Stimulated activated CD4-positive, alpha-beta T cell treated with anti-CD3 and anti-CD28 coated beads, TNF-alpha, amount 100 ng/mL, for 24 hours (primary cell): Measurements from ENCODE around the gene EXOC8.
A peak's percentile ranks its signal among the peaks of the same experiment; 100 is the strongest.

ENCODE experiments used
- DNase-seq, 3 experiments: peaks; one replicate each; pipeline ENCODE4 v3.0.0-alpha.2; 2020; ENCODE audit warnings: low read depth in 3 of 3

The EXOC8 gene, protein sequence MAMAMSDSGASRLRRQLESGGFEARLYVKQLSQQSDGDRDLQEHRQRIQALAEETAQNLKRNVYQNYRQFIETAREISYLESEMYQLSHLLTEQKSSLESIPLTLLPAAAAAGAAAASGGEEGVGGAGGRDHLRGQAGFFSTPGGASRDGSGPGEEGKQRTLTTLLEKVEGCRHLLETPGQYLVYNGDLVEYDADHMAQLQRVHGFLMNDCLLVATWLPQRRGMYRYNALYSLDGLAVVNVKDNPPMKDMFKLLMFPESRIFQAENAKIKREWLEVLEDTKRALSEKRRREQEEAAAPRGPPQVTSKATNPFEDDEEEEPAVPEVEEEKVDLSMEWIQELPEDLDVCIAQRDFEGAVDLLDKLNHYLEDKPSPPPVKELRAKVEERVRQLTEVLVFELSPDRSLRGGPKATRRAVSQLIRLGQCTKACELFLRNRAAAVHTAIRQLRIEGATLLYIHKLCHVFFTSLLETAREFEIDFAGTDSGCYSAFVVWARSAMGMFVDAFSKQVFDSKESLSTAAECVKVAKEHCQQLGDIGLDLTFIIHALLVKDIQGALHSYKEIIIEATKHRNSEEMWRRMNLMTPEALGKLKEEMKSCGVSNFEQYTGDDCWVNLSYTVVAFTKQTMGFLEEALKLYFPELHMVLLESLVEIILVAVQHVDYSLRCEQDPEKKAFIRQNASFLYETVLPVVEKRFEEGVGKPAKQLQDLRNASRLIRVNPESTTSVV

DNA sequence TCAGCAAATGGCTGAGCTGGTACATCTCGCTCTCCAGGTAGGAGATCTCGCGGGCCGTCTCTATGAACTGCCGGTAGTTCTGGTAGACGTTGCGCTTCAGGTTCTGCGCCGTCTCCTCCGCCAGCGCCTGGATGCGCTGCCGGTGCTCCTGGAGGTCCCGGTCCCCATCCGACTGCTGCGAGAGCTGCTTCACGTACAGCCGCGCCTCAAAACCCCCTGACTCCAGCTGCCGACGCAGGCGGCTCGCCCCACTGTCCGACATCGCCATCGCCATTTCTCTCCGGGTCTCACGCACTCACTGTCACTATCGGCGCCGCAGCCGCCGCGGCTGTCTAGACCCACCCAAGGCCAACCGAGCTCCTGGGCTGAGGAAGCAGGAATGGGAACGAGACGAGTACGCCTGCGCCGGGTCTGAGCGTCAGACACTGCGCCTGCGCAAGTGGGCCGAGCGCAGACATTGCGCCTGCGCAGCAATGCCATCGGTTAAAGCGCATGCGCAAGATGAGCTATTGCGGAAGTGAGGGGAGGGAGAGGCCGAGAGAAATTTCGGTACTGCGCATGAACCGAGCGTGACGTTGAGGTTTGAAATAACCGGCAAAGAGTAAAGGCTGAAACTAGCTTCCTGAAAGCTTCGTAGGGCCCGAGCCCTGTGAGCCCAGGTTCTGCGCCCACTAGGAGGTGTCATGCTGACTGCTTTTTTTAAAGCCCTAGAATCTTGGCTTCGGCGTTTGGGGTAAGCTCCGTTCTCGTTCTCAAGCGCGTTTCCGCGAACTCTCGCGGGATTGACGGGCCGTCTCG is at the start of gene EXOC8:
TSS of gene EXOC8 (minus strand) at position 381 of the 798 bp plus-strand sequence. CDS start at position 274, 107 bp downstream.
- DNase-seq: peak; percentile 94 to 98 (median 96)

DNA sequence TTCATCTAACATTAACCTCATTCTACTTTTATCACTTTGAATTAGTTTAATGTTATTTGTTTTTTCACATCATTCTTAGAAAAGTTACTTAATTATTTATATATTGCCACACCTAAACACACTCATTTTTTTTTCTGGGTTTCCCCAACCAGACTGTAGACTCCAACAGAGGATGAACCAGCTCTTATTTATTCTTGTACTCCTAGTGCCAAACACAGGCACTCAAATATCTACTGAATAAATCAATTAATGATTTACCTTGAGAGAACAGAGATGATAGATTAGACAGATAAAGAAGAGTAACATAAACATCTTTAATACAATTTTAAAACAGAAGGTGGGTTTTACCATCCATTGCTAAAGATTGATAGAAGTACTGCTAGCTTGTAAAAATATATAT is 48.8 kb upstream of the EXOC8 start:
- DNase-seq: no peak

DNA sequence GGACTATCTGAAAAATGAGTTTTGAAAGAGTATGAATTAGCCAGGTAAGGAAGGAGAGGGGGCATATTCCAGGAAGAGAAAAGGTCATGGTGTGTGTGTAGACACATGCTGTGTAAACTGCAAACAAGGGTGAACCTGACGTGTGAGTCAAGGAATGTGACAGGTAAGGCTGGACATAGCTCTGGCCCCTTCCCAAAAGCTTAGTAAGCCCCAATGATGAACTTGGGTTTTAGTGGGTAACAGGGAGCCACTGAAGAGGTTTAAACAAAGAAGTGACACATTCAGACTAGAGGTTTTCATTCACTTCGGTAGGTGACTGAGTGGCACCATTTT is 47.7 kb upstream of the EXOC8 start:
- DNase-seq: no peak

DNA sequence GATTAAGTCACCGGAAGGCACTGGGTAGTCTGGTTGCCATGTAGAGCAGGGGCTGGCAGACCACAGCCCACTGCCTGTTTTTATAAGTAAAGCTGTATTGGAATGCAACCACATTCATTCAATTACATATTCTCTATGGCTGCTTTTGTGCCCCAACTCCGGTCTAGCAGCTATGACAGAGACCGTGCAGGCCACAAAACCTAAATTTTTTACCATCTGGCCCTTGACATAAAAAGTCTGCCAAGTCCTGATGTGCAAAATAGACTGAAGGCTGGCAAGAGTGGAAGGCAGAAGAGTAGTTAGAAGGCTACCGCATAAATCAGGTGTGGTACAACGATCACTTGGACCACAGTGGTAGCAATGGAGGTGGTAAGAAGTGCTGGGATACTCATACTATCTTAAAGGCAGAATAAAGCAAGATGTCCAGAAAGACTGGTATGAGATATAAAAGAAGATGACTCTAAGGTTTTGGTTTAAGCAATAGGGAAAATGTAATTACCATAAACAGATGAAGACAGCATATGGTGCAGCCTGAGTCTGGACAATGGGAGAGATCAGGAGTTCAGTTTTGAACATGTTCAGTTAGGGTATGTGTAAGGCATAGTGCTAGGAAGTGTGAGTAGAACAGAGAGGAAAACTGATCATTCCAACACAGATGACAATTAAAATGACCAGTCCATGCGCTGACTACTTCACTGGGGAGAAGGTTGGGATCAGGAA is 47.2 kb upstream of the EXOC8 start:
- no peak for DNase-seq

DNA sequence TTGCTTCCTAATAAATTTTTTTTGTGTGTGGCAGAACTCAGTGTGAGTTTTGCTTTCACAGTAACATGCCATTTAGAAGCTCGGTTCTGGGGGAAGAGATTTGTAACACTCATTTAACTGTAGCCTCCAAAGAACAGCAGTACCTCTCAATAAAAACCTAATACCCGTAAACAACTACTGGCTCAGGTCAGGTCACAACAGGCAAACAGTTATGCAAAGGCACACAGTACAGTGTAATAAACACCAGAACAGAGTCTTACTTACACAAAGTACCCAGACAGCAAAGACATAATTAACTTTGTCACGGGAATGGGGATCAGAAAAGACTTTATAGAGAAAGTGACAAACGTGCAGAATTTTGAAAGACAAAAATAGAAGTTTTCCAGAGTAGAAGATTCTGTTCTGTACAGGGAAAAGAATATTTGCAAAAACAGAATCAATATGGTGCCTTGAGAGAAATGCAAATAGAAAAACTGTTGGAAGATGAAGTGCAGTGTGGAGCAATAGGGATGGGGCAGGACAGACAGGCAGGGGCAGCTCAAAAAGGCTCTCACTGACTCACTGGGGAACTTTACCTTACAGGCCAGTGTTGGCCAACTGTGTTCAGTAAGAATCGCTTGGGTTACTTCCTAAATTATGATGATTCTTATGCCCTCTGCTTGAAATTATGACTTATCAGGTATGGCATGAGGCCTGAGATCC is 45.7 kb upstream of the EXOC8 start:
- DNase-seq: no peak

DNA sequence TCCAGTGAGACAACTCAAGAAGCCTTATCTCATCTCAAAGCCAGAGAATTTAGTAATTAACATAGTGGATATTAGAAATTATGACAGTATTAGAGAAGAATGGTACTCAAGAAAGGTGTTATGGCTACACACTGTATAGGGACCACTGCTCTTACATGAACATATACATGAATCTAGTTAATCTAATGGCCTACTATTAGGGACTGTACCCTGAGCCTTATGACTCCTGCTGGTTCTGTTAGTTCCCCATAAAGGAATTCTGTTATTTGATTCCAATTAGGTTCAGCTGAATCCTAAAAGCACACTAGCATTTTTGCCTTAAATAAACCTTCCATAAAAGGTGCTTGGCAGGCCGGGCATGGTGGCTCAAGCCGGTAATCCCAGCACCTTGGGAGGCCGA is 44.8 kb upstream of the EXOC8 start:
- no peak for DNase-seq

DNA sequence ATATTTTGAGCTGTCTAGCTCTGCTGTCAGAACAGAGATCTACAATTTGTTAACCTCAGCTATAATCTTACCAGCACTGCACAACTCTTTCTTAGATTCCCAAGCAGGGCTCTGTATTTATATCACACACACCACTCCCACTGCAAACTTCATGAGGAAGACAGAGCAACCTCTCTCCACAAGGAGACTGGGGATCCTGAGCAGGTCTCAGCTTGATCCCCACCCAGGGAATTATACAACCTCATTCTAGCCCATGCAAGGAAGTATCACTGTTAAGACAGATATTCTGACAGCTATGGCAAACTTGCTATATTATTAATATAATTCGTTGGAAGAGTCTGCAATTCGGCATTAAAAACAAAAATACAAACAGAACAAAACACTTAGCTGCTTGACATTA is 44.1 kb upstream of the EXOC8 start:
- no peak for DNase-seq

DNA sequence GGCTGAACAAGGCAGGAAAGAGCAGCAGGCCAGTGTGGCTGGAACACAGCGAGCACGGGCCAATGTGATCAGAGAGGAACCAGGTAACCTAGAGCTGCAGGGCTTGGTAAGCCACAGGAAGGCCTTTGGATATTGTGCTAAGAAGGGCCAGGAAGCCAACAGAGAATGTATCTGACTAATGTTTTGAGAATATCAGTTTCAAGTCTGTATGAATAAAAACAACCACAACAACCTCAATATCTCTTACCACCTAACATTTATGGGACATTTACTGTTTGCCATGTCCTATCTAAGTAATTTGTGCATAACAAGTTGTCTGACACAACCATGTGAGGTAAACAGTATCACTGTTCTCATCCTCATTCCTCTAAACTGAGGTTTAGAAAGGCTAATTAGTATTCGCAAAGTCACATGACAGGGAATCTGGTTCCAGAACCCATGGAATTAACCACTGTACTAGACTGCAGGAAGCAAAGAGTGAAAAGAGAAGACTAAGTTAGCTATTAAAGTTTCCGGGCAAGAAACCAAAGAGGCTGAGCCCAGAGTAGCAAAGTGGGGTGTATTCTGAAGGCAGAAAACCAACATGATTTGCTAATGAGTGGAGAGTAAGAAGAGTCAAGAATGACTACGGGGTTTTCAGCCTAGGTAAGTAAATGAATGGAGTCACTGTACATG is 39.4 kb upstream of the EXOC8 start:
- no peak for DNase-seq

DNA sequence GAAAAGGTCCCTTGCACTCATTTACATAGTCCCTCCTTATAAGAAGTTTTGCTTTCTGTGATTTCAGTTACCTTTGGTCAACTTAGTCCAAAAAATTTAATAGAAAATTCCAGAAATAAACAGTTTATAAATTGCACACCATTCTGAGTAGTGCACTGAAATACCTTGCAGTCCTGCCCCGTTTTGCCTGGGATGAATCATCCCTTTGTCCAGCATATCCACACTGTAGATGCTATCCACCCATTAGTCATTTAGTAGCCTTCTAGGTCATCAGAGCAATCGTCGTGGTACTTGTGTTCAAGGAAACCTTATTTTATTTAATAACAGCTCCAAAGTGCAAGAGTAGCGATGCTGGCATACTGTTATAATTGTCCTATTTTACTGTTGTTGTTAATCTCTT is 38.4 kb upstream of the EXOC8 start:
- DNase-seq: no peak

DNA sequence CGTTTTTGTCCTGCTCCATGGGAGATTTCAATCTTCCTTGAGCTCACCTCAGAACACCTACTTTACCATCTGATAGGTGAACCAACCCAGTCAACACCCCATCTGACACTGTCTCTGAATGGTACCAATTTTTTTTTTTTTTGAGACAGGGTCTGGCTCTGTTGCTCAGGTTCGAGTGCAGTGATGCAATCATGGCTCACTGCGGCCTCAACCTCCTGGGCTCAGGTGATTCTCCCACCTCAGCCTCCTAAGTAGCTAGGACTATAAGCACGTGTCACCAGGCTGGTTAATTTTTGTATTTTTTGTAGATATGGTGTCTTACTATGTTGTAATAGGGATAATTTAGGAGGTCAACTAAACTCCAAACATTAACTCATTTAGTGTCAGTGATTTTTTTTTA is 36.7 kb upstream of the EXOC8 start:
- DNase-seq: no peak

DNA sequence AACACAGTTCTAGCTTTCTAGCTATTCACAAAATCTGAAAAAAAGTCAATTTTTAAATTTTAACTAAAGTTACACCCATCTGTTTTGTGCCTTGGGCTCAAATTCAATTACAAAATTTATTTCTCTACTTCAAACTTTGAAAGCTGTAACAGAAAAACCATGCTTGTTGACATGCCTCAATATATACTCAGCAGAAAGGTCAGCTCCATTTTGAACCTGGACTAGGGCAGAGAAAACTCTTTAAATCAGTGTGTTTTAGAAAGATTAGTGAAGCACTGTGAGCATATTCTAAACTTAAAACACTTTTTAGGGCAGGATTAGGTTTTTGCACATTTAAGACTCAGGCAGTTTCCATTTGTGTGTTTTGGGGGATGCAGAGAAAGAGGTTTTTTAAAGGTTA is 34.8 kb upstream of the EXOC8 start:
- no peak for DNase-seq

DNA sequence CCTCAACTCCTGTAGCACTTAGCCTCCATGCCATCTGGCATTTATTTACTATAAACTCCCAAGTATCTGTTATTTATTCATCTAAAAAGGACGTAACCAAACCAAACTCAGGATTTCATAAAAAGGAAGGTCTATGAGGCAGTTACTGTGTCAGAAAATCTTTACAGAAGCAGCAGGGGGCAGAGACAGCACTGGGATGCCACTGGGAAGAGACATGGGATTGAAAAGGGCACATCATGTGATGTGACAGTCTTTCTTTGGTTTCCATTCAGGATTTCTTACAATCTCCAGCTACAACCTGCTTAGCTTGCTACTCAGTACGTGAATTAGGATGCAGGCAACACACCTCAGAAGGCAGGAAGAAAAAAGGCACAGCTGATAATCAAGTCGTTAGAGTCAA is 31.6 kb upstream of the EXOC8 start:
- DNase-seq: no peak

DNA sequence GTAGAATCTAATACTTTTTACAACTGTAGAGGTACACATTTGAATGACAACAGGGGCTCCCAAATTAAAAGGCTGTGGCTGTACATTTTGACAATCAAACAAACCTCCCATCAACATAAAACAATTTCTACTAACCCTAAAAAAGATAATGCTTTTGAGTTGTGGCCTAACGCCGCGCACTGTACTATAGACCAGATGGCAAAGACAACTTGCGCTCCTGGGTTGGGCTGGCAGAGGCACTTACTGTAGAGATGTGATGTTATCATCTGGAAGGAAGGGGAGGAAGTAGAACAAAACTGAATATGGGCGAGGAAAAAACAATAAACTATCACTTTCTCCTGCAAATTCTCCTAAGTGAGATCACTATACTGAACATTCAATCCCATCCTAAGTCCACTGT is 26.5 kb upstream of the EXOC8 start:
- no peak for DNase-seq

DNA sequence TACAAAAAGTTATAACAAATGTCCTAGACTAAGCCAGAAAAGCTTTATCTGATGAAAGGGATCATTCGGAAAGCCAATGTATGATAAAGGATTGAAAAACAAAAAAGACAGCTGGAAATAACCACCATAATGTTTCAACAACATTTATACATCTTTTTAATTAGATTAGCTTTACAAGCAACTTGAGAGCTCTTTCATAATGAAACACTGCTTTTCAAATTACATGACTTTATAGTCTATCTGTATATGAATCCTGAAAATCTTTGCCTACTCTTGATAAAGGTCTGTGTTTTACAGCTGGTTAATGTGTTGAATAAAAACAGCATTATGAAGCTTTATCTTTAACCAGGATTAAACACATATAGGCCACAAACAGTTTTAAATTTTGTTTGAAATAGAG is 26.0 kb upstream of the EXOC8 start:
- no peak for DNase-seq

DNA sequence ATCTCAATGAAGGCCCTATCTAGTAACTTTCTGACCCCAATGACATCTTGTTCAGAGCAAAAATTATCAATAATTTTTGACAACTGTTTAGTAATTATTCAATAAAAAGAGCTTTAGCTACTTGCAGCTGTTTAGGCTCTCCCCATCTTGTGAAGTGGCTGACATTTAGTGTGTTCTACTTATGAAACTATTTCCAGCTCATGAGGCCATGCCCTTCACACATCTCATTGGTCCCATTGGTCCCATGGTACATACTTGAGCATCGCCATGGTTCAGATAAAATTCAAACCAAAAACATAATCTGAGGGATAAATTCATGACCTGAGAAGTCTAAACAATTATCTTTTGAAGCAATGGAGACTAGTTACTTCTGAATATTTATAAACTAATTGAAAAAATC is 24.7 kb upstream of the EXOC8 start:
- DNase-seq: no peak

DNA sequence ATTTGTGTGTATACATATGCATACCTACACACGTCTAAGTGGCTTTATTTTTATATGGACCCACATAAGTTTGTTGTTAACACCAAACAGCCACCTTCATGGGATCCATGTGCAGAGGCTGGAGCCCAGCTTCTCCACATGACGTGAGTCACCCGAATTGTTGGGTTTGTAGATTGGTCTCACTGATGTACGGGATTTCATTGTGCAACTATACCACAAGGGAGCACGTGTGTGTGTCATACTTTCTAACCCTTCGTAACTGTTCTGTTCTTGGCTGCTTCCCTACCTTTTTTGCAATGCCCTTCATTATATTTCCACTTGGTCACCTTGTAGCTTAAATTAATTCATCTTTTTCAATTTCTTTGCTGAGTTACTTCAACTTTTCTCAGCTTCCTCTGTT is 21.5 kb upstream of the EXOC8 start:
- no peak for DNase-seq

DNA sequence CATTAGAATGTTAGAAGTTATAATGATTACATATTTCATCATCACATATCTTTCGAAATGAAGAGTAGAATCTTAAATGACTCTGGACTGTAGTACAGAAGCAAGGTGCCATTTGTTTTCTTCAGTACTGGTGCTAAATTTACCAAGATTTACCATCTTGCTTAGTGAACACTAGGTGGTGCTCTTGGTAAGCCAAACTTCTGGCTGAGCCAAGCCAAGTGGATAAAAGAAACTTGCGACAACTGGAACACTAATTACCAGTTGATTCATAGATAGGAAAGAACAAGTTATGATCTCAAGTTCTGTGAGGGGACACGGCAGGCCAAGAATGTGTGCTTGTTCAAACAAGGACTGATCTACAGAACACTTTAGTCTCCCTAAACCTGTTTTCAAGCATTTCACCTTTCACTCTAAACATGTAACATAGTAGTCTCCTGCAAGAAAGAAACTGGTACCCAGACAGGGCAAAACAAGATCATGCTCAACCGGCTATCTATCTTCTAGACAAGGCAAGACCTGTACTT is 20.2 kb upstream of the EXOC8 start:
- DNase-seq: no peak

DNA sequence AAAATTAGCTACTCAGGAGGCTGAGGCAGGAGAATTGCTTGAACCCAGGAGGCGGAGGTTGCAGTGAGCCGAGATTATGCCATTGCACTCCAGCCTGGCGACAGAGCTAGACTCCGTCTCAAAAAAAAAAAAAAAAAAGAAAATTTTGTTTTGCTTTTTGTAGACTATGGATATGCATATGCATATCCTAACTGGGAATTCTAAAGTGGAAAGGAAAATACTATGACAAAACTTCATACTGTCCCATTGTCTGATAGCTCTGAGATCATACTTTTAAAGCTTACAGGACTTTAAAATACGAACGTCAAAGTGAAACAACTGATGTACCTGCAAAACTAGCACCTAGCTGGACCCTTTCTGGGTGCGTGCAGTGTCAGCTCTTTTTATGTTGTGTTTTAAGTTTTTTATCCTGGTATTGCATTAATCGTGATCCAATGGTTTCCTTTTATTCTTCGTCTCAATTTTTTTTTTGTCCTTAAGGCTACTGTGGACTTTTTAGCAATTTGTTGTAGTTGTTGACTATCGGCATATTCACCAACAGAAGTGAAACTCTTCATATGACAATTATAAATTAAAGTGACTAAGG is 19.6 kb upstream of the EXOC8 start:
- DNase-seq: no peak

DNA sequence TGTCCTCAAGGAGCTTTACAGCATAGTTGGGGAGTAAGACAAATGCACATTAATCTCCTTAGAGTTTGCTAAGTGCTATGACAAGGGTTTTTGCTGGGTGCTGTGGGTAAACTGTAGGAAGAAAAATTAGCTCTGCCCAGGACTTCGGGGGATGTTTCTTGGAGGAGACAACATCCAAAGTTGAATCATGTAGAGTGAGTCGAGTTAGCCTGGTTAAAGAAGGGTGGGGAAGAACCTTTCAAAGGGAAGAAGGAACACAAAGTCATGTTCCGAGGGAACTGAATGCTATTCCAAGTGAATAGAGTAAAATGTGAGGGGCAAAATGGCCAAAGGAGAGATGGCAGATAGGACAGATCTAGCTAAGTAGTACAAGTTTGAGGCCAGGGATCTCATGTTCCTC is 17.5 kb upstream of the EXOC8 start:
- no peak for DNase-seq

DNA sequence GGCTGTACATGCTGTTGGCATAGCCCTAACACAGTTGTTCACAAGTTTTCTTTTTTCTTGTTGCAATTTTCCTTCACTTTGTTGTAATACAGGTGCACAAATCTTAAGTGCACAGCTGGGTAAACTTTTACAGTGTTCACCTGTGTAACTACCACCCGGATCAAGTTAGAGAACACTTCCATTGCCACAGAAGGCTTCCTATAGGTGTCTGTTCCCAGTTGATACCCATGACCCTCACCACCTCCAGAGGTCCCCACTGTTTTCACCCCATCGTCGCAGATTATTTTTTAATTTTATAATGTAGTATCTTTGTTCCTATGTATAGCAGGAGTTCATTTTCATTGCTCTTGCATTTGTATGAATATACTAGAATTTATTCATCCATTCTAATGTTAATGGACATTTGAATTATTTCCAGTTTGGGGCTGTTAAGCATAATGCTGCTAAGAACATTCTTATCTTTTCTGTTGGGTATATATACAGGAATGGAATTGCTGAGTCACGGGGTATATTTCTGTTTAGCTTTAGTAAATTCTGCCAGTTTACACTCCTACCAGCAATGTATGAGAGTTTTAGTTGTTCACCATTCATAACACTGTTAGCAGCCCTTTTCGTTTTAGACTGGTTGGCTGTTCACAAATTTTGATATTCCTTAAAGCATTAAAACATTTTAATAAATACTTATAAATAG is 16.8 kb upstream of the EXOC8 start:
- no peak for DNase-seq
